Pancreas (tissue), 10 donors: ENCODE results near the gene LRCOL1. TPM values are rescaled to one million over a fixed set of nuclear protein-coding genes. Genes with fewer than 3 reads are reported as not detected.

Experiments
- ATAC-seq, 4 donors: fragments of 200-7000 bp; cut with Tn5 transposase; one replicate each; pipeline versions ENCODE4 v1.8.0 to v1.9.1; 2020; ENCODE audit warnings: mild to moderate bottlenecking in 4 of 4, moderate library complexity in 4 of 4
- DNase-seq, 6 donors: peaks; one replicate each; pipeline ENCODE4 v3.0.0-alpha.2; 2020
- FAIRE-seq: peaks from 2 replicates; lab custom pipeline; 2012; peaks lifted over from hg19 to GRCh38; lab: Jason Lieb, UNC
- H3K27ac ChIP-seq, 4 donors: fragments of 200-600 bp; sonication (generic); 1 replicate in 3 of 4; 2 replicates in 1 of 4; pipeline versions ENCODE4 v1.5.0 to v1.8.0; 2020
- H3K27me3 ChIP-seq, 4 donors: fragments of 200-600 bp; one replicate each; pipeline ENCODE4 v1.8.0; 2021
- H3K36me3 ChIP-seq, 3 donors: fragments of 200-600 bp; sonication (generic) in 1 of 3; one replicate each; pipeline versions ENCODE4 v1.5.0 to v1.8.0; 2020 to 2021
- H3K4me1 ChIP-seq, 3 donors: fragments of 200-600 bp; one replicate each; pipeline ENCODE4 v1.8.0; 2021
- H3K4me3 ChIP-seq, 4 donors: fragments of 200-600 bp; sonication (generic) in 2 of 4; one replicate each; pipeline versions ENCODE4 v1.5.0 to v1.8.0; 2020 to 2021
- H3K9me3 ChIP-seq, 4 donors: fragments of 200-600 bp; one replicate each; pipeline ENCODE4 v1.8.0; 2021
- WGBS, 2 donors: extraction: QIAGEN DNeasy Blood & Tissue Kit; methylation state at CpG; one replicate each; pipeline ENCODE4 v1.1.7; 2013; 5-methylcytosine and 5-hydroxymethylcytosine counted together
- intact Hi-C, 3 donors: fragments of 100-400 bp; cut with DNase I; formaldehyde crosslinking; loops; one replicate each; pipeline versions ENCODE4 v1.11.1 to v1.14.2; 2022
- polyA plus RNA-seq, 2 donors: library from polyadenylated mRNA; stranded (reverse); fragments of 200-250 nt; gene quantifications; one replicate each; pipeline ENCODE4 v1.2.3, GENCODE V29; 2013
- total RNA-seq, 6 donors: library from RNA; stranded (reverse); fragmentation: NEBNext Ultra II Directional in 4 of 6; extraction: Animal tissue kit (Norgen Biotek cat#: 25700) in 4 of 6; gene quantifications; one replicate each; pipeline versions ENCODE4 v1.2.1 to v1.2.4, GENCODE V29; 2021 to 2023
- TF ChIP-seq, protein P1 (sequence below), 4 donors: fragments of 200-600 bp; sonication (generic) in 3 of 4; IDR thresholded peaks; one replicate each; pipeline versions ENCODE4 v1.5.0 to v1.8.0; 2021; ENCODE audit warnings: antibody characterized with exemption in 4 of 4
- donor health status: healthy with polysubstance abuse.
- donor health status: DM: no; HTN: no; CAD: no; lungs with moderate emphysema.
- donor health status: DM: no; HTN: no; CAD: no.
- donor health status: control.
- donor health status: control.
- donor health status: Bipolar disorder and iron deficiency.
- donor health status: DM: yes; HTN: yes; CAD: no.
- donor health status: DM: no; HTN: no; CAD: no.
- donor health status: DM: no; HTN: no; CAD: no.
- donor health status: DM: yes; HTN: yes; CAD: no.

Gene LRCOL1
- total and polyA plus RNA-seq, 8 donors, result 0.21 TPM; not detected in 7

DNA sequence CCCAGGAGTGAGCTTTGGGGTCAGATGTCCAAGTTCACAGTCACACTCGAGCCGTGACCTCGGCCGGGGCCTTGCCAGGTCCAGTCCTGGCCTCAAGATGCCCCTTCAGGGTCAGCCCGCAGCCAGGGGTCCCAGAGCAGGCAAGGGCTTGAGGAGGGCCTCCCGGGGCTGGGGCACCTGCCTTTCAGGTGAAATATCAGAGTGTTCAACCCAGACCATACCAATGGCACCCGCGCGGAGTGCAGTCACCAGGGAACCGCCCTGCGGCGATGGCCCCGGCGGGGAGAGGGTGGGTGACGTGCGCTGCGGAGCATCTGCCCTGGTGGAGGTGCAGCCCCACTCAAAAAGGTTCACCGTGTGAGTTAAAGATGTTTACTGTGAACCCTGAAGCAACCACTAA, 16.9 kb downstream of the LRCOL1 start:
- H3K9me3 ChIP-seq, result no peaks in the 10 kb centered on the region
- no peak overlapping the region for H3K4me3 ChIP-seq
- peak overlapping the region in 1 of 4 donors; percentile 8 for H3K27ac ChIP-seq
- intact Hi-C loops, result no loop called here
- FAIRE-seq (no peak), DNase-seq (peak in 2 of 6 donors; percentile 29 to 54), ATAC-seq (peak in 1 of 4 donors; percentile 5)
- H3K4me1 ChIP-seq, result no peaks in the 10 kb centered on the region
- TF ChIP-seq, protein P1, sequence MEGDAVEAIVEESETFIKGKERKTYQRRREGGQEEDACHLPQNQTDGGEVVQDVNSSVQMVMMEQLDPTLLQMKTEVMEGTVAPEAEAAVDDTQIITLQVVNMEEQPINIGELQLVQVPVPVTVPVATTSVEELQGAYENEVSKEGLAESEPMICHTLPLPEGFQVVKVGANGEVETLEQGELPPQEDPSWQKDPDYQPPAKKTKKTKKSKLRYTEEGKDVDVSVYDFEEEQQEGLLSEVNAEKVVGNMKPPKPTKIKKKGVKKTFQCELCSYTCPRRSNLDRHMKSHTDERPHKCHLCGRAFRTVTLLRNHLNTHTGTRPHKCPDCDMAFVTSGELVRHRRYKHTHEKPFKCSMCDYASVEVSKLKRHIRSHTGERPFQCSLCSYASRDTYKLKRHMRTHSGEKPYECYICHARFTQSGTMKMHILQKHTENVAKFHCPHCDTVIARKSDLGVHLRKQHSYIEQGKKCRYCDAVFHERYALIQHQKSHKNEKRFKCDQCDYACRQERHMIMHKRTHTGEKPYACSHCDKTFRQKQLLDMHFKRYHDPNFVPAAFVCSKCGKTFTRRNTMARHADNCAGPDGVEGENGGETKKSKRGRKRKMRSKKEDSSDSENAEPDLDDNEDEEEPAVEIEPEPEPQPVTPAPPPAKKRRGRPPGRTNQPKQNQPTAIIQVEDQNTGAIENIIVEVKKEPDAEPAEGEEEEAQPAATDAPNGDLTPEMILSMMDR (IDR thresholded peaks at IDR 0.05), result no peak
- no peaks in the 10 kb centered on the region for H3K36me3 ChIP-seq
- no peaks in the 10 kb centered on the region for H3K27me3 ChIP-seq
- 60 to 70% methylated on average over 18 of the region's 18 CpGs for WGBS, 2 donors

DNA sequence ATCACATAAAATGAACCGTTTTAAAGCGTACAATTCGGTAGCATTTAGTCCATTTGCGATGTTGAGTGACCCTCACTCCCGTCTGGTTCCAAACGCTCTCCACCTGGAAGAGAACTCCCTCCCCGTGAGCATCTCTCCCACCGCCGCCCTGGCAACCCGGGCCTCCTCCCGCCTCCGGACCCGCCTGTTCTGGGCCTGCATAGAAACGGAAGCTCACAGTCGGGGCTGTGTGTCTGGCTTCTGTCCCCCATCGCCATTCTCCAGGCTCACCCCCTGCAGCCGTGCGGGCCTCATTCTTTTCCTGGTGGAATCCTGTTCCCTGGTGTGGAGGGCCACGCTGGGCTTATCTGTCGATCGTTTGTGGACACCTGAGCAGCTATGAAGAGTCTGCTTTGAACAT, 17.3 kb downstream of the LRCOL1 start:
- H3K9me3 ChIP-seq, result no peaks in the 10 kb centered on the region
- no peak for FAIRE-seq
- DNase-seq, result peak in 1 of 6 donors; percentile 41

DNA sequence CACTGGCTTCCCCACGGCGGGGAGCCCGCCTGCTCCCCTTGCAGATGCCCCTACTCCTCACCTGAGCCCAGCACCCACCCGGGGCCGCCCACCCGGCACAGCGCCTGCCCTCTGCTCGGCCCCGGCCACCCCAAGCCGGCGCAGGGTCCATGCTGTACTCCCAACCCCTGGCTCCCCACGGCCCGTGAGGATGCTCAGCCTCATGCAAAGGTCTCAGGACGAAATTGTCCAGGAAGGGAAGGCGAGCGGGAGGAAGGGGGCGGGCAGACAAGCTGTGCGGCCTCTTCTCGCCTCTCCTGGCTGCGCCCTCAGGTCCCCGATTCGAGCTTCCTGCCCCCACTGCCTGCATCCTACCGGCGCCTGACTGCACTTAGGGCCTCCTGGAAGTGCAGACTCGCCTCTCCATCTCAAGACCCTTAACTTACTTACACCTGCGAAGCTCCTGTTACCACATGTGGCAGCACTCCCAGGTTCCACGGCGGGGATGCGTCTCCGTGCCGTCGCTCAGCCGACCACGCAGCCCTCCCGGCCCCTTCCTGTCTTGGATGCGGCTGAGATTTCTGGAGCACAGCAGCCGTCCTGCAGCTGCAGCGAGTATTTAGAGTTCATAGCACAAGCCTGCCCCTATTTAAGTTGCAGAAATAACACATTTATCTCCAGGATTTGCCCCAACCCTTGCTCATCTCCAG, 18.0 kb downstream of the LRCOL1 start:
- Histone ChIP-seq H3K4me1 (no peaks in the 10 kb centered on the region), H3K36me3 (no peaks in the 10 kb centered on the region), H3K27me3 (no peaks in the 10 kb centered on the region), H3K9me3 (no peaks in the 10 kb centered on the region), H3K4me3 (no peak overlapping the region), H3K27ac (no peak overlapping the region)
- DNase-seq (peak in 2 of 6 donors; percentile 38 to 56), FAIRE-seq (no peak), ATAC-seq (no peak)
- TF ChIP-seq, protein P1 (IDR thresholded peaks at IDR 0.05), result no peak
- WGBS, 2 donors, result 76 to 85% methylated on average over 35 to 38 of the region's 38 CpGs
- intact Hi-C loops, result no loop called here

More for the DNA sequence above, 17.3 kb downstream of the LRCOL1 start:
- 66 to 80% methylated on average over 21 of the region's 21 CpGs for WGBS, 2 donors
- no peaks in the 10 kb centered on the region for H3K4me1 ChIP-seq
- no peaks in the 10 kb centered on the region for H3K27me3 ChIP-seq
- ATAC-seq, result no peak
- TF ChIP-seq, protein P1 (IDR thresholded peaks at IDR 0.05), result no peak
- H3K4me3 ChIP-seq, result no peak overlapping the region
- intact Hi-C loops, result no loop called here
- no peaks in the 10 kb centered on the region for H3K36me3 ChIP-seq
- H3K27ac ChIP-seq, result no peak overlapping the region

DNA sequence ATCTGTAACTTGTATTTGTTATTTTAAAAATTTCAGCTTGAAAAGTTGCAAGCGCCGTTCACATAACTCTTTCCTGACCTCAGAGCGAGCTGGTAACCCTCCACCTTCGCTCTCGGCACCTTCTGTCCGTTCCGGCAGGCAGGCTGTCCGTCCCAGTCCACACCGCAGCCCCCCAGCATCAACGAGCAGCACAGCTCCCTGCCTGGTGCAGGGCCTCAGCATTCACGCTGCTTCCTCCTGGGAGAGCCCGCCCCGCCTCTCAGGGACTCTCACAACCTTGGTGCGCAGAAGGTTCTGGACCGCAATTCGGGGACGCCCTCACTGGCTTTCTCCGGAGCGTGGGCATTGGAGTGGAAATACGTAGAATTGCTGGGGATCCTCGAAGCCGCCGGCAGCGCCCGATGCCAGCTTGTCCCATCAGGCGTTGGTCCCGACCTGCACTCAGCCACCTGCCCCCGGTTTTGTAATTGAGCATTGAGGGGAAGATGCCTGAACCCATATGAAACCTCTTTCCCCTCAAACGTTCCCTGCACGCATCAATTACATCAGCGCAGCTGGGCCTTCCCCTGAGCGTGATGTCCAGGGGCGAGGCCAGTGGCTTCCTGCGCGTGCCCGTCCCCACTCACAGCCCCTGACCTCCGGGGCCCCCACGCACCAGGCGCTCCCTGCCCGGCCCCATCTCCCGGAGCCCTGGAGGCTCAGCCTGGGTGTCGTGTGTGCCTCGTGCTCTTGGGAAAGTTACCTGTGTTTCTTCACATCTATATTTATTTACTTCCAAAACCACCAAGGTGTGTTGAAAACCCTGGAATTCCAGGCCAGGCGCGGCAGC, 19.1 kb downstream of the LRCOL1 start:
- FAIRE-seq (no peak), DNase-seq (peak in 1 of 6 donors; percentile 47), ATAC-seq (no peak)
- intact Hi-C loops, result no loop called here
- H3K4me3 ChIP-seq, result no peak overlapping the region
- WGBS, 2 donors, result 88 to 91% methylated on average over 45 of the region's 45 CpGs
- H3K27me3 ChIP-seq, result no peaks in the 10 kb centered on the region
- H3K9me3 ChIP-seq, result no peaks in the 10 kb centered on the region
- H3K4me1 ChIP-seq, result no peaks in the 10 kb centered on the region
- H3K27ac ChIP-seq, result no peak overlapping the region
- no peaks in the 10 kb centered on the region for H3K36me3 ChIP-seq
- TF ChIP-seq, protein P1 (IDR thresholded peaks at IDR 0.05), result no peak
